Coronary artery (tissue), 2 donors: ENCODE measurements around the gene ABCF2.

ENCODE experiments used
- DNase-seq: peaks from one replicate; pipeline ENCODE4 v3.0.0-alpha.2; 2017; ENCODE audit warnings: low spot score
- H3K27ac ChIP-seq, 2 donors: fragments of 200-600 bp; sonication (generic); one replicate each; pipeline ENCODE4 v1.5.1; 2016 to 2019
- H3K4me3 ChIP-seq: fragments of 200-600 bp; sonication (generic); 2 replicates; pipeline ENCODE4 v1.5.1; 2016; ENCODE audit warnings: mild to moderate bottlenecking, moderate library complexity
- TF ChIP-seq, protein P1 (sequence below): fragments of 200-600 bp; sonication (generic); IDR thresholded peaks from one replicate; pipeline ENCODE4 v1.5.1; 2019; ENCODE audit warnings: antibody characterized with exemption

ABCF2 gene

GRCh38 chr7:151207315-151207714 lies 19.7 kb downstream of the ABCF2 start:
- no peak overlapping the region for H3K4me3 ChIP-seq
- no peak for DNase-seq
- TF ChIP-seq, protein P1, sequence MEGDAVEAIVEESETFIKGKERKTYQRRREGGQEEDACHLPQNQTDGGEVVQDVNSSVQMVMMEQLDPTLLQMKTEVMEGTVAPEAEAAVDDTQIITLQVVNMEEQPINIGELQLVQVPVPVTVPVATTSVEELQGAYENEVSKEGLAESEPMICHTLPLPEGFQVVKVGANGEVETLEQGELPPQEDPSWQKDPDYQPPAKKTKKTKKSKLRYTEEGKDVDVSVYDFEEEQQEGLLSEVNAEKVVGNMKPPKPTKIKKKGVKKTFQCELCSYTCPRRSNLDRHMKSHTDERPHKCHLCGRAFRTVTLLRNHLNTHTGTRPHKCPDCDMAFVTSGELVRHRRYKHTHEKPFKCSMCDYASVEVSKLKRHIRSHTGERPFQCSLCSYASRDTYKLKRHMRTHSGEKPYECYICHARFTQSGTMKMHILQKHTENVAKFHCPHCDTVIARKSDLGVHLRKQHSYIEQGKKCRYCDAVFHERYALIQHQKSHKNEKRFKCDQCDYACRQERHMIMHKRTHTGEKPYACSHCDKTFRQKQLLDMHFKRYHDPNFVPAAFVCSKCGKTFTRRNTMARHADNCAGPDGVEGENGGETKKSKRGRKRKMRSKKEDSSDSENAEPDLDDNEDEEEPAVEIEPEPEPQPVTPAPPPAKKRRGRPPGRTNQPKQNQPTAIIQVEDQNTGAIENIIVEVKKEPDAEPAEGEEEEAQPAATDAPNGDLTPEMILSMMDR, result no peak
- H3K27ac ChIP-seq, result no peak overlapping the region

DNA sequence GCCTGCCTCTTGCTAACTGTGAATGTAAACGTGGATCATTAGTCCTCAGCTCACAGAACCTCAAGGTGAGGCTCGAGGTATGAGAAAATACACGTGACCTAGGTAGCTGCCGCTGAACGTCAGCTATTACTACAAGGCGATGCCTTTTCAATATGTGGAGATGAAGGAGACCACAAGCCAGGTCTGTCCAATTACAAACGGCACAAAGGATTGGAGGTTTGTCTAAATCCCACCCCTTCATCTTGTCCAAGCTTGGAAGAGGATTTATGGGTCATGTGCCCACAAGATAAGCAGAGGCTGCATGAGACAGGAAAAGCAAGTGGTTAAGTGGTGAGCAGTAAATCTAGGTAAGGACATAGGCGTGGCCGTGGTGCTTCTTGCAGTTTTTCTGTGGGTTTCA lies 20.1 kb downstream of the ABCF2 start:
- no peak for DNase-seq
- H3K27ac ChIP-seq, result no peak overlapping the region

GRCh38 chr7:151205730-151206129 lies 21.3 kb downstream of the ABCF2 start:
- Histone ChIP-seq H3K27ac (no peak overlapping the region), H3K4me3 (no peak overlapping the region)
- TF ChIP-seq, protein P1, result no peak
- DNase-seq, result no peak

More for the DNA sequence above, 20.1 kb downstream of the ABCF2 start:
- H3K4me3 ChIP-seq, result no peak overlapping the region
- TF ChIP-seq, protein P1, result no peak

DNA sequence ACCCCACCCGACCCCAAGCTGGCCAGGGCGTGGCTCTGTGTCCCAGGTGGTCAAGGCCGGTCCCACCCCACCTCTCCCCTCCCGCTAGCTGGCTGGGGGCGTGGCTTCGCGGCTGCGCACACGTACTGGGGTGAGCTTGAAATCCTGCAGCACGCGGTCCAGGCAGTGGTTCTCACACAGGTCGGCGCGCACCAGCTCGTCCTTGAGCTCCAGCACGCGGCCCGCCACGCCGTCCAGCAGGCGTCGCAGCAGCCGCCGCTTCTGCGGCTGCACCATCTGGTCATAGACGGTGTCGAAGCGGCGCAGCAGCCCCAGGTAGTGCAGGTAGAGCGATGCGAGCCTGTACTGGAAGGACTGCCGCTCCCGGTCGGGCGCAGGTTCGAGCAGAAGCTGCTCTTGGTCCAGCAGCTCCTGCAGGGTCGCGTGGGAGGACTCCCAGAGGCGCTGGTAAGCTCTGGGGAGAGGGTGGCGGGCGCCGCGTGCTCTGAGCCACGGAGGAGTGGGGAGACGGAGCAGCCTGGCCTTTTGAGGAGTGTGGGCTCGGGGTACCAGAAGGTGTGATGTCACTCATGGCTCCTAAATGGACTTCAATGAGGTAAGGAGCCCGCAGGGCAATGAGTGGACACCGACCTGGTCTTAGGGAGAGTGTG lies 22.5 kb downstream of the ABCF2 start:
- no peak overlapping the region for H3K27ac ChIP-seq
- TF ChIP-seq, protein P1, result no peak
- no peak for DNase-seq
- no peak overlapping the region for H3K4me3 ChIP-seq

GRCh38 chr7:151202836-151203235 lies 24.2 kb downstream of the ABCF2 start:
- Histone ChIP-seq H3K27ac (no peak overlapping the region), H3K4me3 (no peak overlapping the region)
- DNase-seq, result no peak
- TF ChIP-seq, protein P1, result no peak

DNA sequence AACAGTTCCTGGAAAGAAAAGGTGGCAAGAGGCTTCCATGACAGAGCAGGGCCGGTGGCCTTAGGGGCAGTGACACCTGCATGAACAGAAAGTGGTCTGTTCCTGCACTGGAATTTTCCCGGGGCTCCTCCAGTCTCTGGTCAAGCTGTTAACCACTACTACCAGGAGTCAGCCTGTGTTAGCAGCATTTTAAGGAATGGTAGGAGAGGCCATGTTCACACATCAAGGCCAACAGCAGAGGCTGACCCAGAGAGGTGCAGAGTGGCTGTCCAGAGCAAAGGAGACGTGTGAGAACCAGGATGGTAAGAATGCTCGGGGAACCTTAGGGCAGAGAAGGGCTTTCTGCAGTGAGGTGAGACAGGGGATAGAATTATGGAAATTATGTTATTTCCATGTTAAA lies 25.3 kb downstream of the ABCF2 start:
- Histone ChIP-seq H3K27ac (no peak overlapping the region), H3K4me3 (no peak overlapping the region)
- TF ChIP-seq, protein P1, result no peak
- no peak for DNase-seq

- H3K4me3 ChIP-seq, result no peak overlapping the region
- H3K27ac ChIP-seq, result no peak overlapping the region
- TF ChIP-seq, protein P1, result no peak
- DNase-seq, result no peak
Observed at GRCh38 chr7:151201344-151201743, 25.7 kb downstream of the ABCF2 start.
